Vagina (tissue), 2 donors: Measurements from ENCODE around the gene ANXA3. TPM values are rescaled to one million over a fixed set of nuclear protein-coding genes. Genes with fewer than 3 reads are reported as not detected.
A peak's percentile ranks its signal among the peaks of the same experiment; 100 is the strongest.

Experiments used
- DNase-seq, 2 donors: peaks; one replicate each; pipeline ENCODE4 v3.0.0-alpha.2; 2017; ENCODE audit errors: extremely low spot score in 2 of 2
- H3K27ac ChIP-seq: fragments of 200-600 bp; sonication (generic); one replicate; pipeline ENCODE4 v1.5.1; 2019
- H3K27me3 ChIP-seq: fragments of 200-600 bp; sonication (generic); one replicate; pipeline ENCODE4 v1.5.1; 2019
- H3K36me3 ChIP-seq, 2 donors: fragments of 200-600 bp; sonication (generic); one replicate each; pipeline ENCODE4 v1.5.1; 2017 to 2019
- H3K4me1 ChIP-seq: fragments of 200-600 bp; sonication (generic); one replicate; pipeline ENCODE4 v1.5.1; 2019
- H3K4me3 ChIP-seq, 2 donors: fragments of 200-600 bp; sonication (generic); 1 replicate in 1 of 2; 2 replicates in 1 of 2; pipeline ENCODE4 v1.5.1; 2016 to 2019
- H3K9me3 ChIP-seq: fragments of 200-600 bp; sonication (generic); one replicate; pipeline ENCODE4 v1.5.1; 2019
- CTCF ChIP-seq, 3 experiments: fragments of 450-650 bp in 2 of 3; fragments of 200-600 bp in 1 of 3; sonication (generic) in 1 of 3; IDR thresholded peaks; one replicate each; pipeline ENCODE4 v1.5.1; 2017 to 2019; ENCODE audit warnings: antibody characterized with exemption in 3 of 3, mild to moderate bottlenecking in 2 of 3, moderate library complexity in 2 of 3
- POLR2A ChIP-seq, 2 donors: fragments of 450-650 bp; IDR thresholded peaks; one replicate each; pipeline ENCODE4 v1.6.1; 2017; ENCODE audit warnings: antibody characterized with exemption in 2 of 2, mild to moderate bottlenecking in 2 of 2, moderate library complexity in 2 of 2
- POLR2AphosphoS5 ChIP-seq, 2 donors: sonication (generic); formaldehyde crosslinking; IDR thresholded peaks; one replicate each; pipeline ENCODE4 v1.9.0; 2017; ENCODE audit warnings: antibody characterized with exemption in 2 of 2, mild to moderate bottlenecking in 2 of 2, low read depth in 1 of 2; ENCODE audit not compliant: insufficient read depth in 1 of 2
- intact Hi-C: fragments of 100-400 bp; cut with DNase I; formaldehyde crosslinking; loops from one replicate; pipeline ENCODE4 v1.15.1; 2023
- total RNA-seq: library from RNA; depleted of rRNA; stranded (reverse); fragments of >200 nt; gene quantifications from one replicate; pipeline ENCODE4 v1.2.3, GENCODE V29; 2016

ANXA3 gene
- total RNA-seq, 1 donor from 2014 or later = 11.8 TPM

DNA sequence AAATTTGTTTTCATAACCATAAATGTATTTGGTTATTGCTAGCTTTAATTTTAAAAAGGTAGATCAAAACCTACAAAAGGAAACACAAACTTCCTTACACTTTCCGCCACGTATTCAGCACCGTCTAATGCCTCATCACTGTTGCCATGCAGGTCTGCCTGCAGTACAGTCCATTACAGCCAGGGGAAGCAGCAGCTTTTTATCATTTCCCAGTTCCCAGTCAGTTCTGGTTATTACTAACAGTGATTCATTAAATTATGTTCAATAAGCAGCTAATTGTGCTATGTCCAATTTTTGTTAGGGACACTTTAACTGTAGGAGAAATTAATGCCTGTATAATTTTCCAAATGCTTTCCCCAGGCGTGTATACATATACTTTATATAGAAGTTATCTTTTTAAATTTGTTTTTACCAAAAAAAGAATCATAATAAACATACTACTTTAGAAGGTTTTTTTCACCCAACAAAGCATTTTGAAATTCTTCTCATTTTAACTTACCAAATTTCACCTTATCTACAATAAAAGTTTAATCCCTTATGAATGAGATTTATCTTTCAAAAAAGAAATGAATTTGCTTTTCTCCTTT lies 93.3 kb downstream of the ANXA3 start:
- no peaks in the 10 kb centered on the region for H3K27me3 ChIP-seq
- no peaks in the 10 kb centered on the region for H3K9me3 ChIP-seq
- peak; percentile 81 to 91 (median 85) for TF ChIP-seq CTCF (IDR thresholded peaks at IDR 0.05)
- no peak for TF ChIP-seq POLR2A (IDR thresholded peaks at IDR 0.05)
- TF ChIP-seq POLR2AphosphoS5 (IDR thresholded peaks at IDR 0.05; ENCODE audit: insufficient read depth in 1 of 2, low read depth in 1 of 2) = peak in 1 of 2 donors; percentile 65
- H3K27ac ChIP-seq = peak overlapping the region; percentile 74
- H3K4me3 ChIP-seq = no peak overlapping the region
- no peak for DNase-seq
- H3K4me1 ChIP-seq = peaks cover 38% of the 10 kb centered on the region
- H3K36me3 ChIP-seq = no peaks in the 10 kb centered on the region
- intact Hi-C loops = loop anchor here (10.0 kb wide), 1 partner anchor 220 kb away; no protein-coding TSS in a partner anchor

DNA sequence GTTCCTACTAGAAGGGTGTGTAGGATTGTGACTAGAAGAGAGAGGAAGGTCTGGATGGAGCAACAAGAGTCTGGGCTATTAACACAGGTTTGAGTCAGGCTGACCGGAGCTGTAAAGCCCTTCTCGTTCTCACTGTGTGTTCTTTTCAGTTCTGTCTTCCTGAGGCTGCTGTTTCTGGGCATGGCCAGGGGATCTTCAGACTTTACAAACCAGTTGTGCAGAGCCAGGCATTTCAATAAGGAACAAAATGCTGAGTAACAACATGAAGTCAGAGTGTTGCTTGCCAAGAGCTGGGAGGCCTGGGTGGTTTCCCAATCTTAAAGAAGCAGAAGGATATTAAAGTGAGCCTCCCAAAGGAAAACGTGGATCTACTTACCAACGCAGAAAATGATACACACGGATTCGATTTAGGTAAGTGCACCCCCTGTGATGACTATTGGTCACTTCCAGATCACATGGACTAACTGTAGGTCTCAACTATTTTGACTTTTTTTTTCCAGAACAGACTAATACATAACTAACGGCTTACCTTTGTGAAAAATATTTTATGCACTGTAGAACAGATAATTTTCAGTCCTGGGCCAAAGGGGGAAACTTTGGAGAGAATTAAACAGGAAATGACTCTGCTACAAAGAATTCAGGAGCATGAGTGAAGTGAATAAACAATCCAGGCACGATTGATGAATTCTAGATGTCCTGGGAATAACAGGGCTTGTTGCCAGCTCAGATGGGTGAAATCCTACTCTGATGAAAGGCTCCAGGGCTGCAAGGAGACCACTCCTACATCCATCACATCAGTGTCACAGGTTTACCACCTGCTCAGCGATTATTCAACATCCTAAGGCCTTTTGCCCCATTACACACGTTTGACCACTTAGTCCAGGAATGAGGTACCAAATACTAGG lies 94.5 kb downstream of the ANXA3 start:
- intact Hi-C loops = loop anchor here (10.0 kb wide), 1 partner anchor 219 kb away; no protein-coding TSS in a partner anchor
- peak in 1 of 2 donors; percentile 97 for DNase-seq
- Histone ChIP-seq H3K4me1 (peaks cover 50% of the 10 kb centered on the region), H3K27me3 (no peaks in the 10 kb centered on the region), H3K9me3 (no peaks in the 10 kb centered on the region), H3K4me3 (peak overlapping the region in 1 of 2 donors; percentile 11), H3K36me3 (no peaks in the 10 kb centered on the region), H3K27ac (peak overlapping the region; percentile 74)
- TF ChIP-seq CTCF (IDR thresholded peaks at IDR 0.05) (no peak), POLR2AphosphoS5 (IDR thresholded peaks at IDR 0.05; ENCODE audit: insufficient read depth in 1 of 2, low read depth in 1 of 2) (peak in 1 of 2 donors; percentile 81)

GRCh38 chr4:78647272-78647671 lies 95.7 kb downstream of the ANXA3 start:
- no peak for TF ChIP-seq CTCF (IDR thresholded peaks at IDR 0.05)
- peaks cover 50% of the 10 kb centered on the region for H3K4me1 ChIP-seq
- H3K27me3 ChIP-seq = no peaks in the 10 kb centered on the region
- H3K27ac ChIP-seq = no peak overlapping the region
- intact Hi-C loops = loop anchor here (10.0 kb wide), 1 partner anchor 218 kb away; no protein-coding TSS in a partner anchor
- no peaks in the 10 kb centered on the region for H3K9me3 ChIP-seq
- H3K4me3 ChIP-seq = no peak overlapping the region
- H3K36me3 ChIP-seq = no peaks in the 10 kb centered on the region
- DNase-seq = no peak

GRCh38 chr4:78648640-78649363 lies 97.2 kb downstream of the ANXA3 start:
- no peak overlapping the region for H3K27ac ChIP-seq
- no peaks in the 10 kb centered on the region for H3K36me3 ChIP-seq
- H3K4me1 ChIP-seq = peaks cover 42% of the 10 kb centered on the region
- no peaks in the 10 kb centered on the region for H3K9me3 ChIP-seq
- H3K27me3 ChIP-seq = no peaks in the 10 kb centered on the region
- no peak for TF ChIP-seq POLR2AphosphoS5 (IDR thresholded peaks at IDR 0.05; ENCODE audit: insufficient read depth in 1 of 2, low read depth in 1 of 2)
- TF ChIP-seq POLR2A (IDR thresholded peaks at IDR 0.05) = no peak
- no peak for TF ChIP-seq CTCF (IDR thresholded peaks at IDR 0.05)
- DNase-seq = no peak
- H3K4me3 ChIP-seq = no peak overlapping the region
- intact Hi-C loops = loop anchor here (10.0 kb wide), 1 partner anchor 216 kb away; no protein-coding TSS in a partner anchor
